ENCODE measurements around the gene RPS26.

GRCh38 chr12:56053407-56053893 is 11.7 kb downstream of the RPS26 start:
- TF ChIP-seq POLR2AphosphoS5 (IDR thresholded peaks at IDR 0.05; ENCODE audit: low read depth, low read length) (no peak), CTCF (IDR thresholded peaks at IDR 0.05) (no peak), TCF7L2 (IDR thresholded peaks at IDR 0.05; ENCODE audit: low read depth, low read length) (no peak), SIN3A (IDR thresholded peaks at IDR 0.05; ENCODE audit: borderline replicate concordance, insufficient read depth, low read depth, low read length) (no peak)
